Stimulated activated naive CD4-positive, alpha-beta T cell (primary cell): ENCODE data around the gene SCO2.

Source experiments
- DNase-seq, 6 experiments: peaks; one replicate each; lab custom pipeline; 2025; lab: John Stamatoyannopoulos, UW

Gene SCO2

DNA sequence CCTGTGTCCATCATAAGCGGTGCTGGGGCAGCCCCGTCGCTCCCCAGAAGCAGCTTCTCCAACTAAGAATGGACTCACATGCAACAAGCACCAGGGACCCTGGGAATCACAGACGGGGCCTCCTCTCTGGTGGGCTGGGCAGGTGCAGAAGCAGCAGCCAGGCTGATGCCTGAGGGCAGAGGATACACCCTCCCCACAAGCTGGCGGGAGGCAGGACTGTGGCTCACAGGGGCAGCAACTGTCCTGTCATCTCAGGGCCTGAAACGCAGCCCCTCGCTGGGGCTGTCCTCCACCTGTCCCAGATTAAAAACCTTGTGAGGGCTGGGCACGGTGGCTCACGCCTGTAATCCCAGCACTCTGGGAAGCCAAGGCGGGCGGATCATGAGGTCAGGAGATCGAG is 47.5 kb downstream of the SCO2 start:
- DNase-seq, result no peak

DNA sequence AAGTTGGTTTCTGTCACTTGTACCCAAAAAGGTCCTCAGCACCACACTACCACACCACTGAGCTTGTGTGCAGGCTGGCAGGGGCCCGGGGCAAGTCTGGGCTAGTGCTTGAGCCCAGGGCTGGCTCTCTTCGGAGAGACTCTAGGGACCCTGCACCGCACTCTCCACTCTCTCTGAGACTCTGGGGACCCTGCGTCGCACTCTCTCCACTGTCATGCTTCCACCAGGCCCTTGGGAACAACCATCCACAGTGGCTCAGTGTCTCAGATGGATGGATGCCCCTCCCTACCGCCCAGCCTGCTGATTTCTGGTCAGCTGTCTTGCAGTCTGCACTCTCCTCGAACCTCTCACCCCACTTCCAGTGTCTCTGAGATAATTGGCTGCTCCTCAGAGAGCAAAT is 48.5 kb downstream of the SCO2 start:
- no peak for DNase-seq

DNA sequence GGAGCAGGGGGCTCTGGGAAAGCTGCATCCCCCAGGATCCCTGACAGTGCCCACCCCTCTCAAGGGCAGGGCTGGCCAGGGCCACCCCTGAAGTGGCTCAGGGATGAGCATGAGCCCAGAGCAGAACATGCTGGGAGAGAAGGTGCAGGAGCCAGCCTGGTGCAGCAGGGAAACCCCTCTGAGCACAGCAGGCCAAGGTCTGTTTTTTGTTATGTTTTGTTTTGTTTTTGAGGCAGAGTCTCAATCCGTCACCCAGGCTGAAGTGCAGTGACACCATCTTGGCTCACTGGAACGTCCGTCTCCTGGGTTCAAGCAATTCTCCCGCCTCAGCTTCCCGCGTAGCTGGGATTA is 49.8 kb downstream of the SCO2 start:
- DNase-seq, result no peak

DNA sequence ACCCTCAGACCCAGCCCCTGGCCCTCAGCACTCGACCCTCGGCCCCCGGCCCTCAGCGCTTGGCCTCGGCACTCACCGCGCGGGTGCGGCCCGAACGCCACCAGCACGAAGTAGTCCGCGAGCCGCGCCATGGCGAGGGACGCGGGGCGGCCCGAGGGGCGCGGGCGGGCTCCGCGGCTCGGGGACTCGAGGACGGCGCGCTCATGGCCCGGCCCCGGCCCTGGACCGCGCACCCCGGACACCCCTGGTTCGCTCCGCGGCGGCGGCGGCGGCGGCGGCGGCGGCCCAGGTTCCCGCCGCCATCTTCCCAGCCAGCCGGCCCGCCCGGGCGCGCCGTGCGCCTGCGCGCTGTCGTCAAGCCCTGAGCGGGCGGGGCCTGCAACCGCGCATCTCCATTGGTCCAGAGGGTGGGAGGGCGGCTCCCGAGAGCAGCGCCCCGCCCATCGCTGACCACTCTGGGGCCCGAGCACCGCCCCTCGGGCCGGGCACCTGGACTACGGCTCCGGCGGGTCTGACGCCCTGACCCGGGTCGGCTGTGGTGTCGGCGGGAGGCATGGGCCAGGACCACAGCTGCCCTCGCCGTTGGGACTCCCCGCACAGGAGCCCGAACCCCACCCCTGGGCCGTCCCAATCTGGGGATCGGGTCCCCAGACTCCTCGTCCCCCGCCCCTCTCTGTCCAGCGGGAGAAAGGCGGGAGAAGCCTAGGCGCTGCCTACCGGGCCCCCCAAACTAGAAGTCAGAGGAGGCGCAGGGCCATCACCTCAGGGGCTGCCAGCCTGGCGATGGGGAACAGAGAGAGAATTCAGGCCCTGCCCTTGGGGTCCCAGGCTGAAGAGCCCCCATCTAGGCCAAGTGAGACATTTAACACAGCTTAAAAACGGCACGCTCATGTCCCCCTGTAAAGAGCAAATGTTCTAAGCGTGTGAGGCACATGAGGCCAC is 50.4 kb downstream of the SCO2 start, which contains the start of gene SBF1:
SBF1 (minus strand) TSS at position 326 of the 942 bp plus-strand sequence; CDS start at position 131, 195 bp downstream.
- DNase-seq, result peak; percentile 71 to 85 (median 82)

DNA sequence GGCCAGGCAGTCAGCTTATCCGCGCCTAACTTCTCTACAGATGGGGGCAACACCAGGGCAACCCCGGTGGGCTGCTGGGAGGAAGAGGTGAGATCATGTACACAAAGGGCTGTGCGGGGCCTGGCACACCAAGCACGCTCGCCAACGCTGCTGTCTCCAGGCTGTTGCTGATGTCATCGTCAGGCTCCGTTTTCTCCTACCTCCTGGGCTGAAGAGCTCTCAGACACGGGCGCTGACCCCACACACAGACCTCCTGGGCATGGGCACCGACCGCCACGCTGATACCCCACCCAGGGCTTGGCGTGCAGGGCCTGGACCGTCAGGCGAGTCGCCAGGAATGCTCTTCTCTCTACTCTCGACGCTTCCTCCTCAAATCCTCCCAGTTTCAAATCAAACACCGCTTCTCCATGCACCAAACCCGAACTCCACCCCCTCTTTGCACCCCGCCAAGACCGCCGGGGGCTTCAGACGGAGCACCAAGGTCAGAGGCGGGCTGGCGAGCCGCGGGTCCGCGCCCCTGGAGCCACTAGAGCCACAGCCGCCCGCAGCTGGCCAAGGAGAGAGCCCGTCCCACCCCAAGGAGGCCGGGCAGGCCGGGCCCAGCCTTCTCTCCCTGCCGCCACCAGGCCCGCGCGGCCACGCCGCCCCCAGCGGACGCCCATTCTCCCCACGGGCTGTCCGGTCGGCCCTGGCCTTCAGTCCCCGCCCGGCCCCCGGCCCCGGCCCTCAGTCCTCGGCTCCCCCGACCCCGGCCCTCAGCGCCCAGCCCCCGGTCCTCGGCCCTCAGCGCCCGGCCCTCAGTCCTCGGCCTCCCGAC is 51.3 kb downstream of the SCO2 start:
- DNase-seq, result peak in 2 of 6 experiments; percentile 12 to 35
